HuH-7 (cell line): ENCODE data around the gene ZBTB45.
"Not testable (repeated sequence)": the region's sequence is repeated elsewhere in the genome, so short reads cannot be mapped to it uniquely, and the experiment has no call there.

Experiments used
- DNase-seq: peaks from one replicate; pipeline ENCODE4 v3.0.0; 2011; ENCODE audit warnings: low spot score

The ZBTB45 gene

GRCh38 chr19:58510084-58510862 is 9.3 kb downstream of the ZBTB45 start:
- DNase-seq: no peak

GRCh38 chr19:58509731-58510083 is 9.9 kb downstream of the ZBTB45 start:
- no peak for DNase-seq

GRCh38 chr19:58507602-58508223 is 11.9 kb downstream of the ZBTB45 start:
- DNase-seq: not testable (repeated sequence)

GRCh38 chr19:58500242-58500641 is 19.4 kb downstream of the ZBTB45 start:
- DNase-seq: no peak

GRCh38 chr19:58499021-58499927 is 20.3 kb downstream of the ZBTB45 start:
- peak; percentile 80 for DNase-seq

GRCh38 chr19:58498316-58499020 is 21.1 kb downstream of the ZBTB45 start:
- DNase-seq: no peak

GRCh38 chr19:58497634-58498170 is 21.9 kb downstream of the ZBTB45 start:
- no peak for DNase-seq

GRCh38 chr19:58492265-58492664 is 27.3 kb downstream of the ZBTB45 start:
- DNase-seq: no peak

GRCh38 chr19:58491393-58491792 is 28.2 kb downstream of the ZBTB45 start:
- DNase-seq: no peak

GRCh38 chr19:58484349-58484748 is 35.3 kb downstream of the ZBTB45 start:
- DNase-seq: not testable (repeated sequence)

- no peak for DNase-seq
These were observed 35.8 kb downstream of the ZBTB45 start for GRCh38 chr19:58483776-58484175.

- no peak for DNase-seq
These were observed 37.2 kb downstream of the ZBTB45 start for GRCh38 chr19:58482372-58482771.

GRCh38 chr19:58480831-58481230 is 38.8 kb downstream of the ZBTB45 start:
- DNase-seq: no peak

GRCh38 chr19:58480481-58480830 is 39.2 kb downstream of the ZBTB45 start:
- DNase-seq: no peak

- no peak for DNase-seq
These were observed 39.7 kb downstream of the ZBTB45 start for GRCh38 chr19:58479736-58480480.

- no peak for DNase-seq
These were observed 40.3 kb downstream of the ZBTB45 start for GRCh38 chr19:58479303-58479702.

GRCh38 chr19:58477871-58478270 is 41.7 kb downstream of the ZBTB45 start:
- DNase-seq: no peak

- DNase-seq: no peak
These were observed 42.5 kb downstream of the ZBTB45 start for GRCh38 chr19:58477130-58477529.

- no peak for DNase-seq
These were observed 43.1 kb downstream of the ZBTB45 start for GRCh38 chr19:58476498-58477015.

GRCh38 chr19:58475714-58476497 is 43.7 kb downstream of the ZBTB45 start, which contains the start of gene ZNF446:
TSS of gene ZNF446 (plus strand) at chr19:58476352. CDS start at chr19:58477219, 867 bp downstream.
- DNase-seq: peak; percentile 95
